Measurements from ENCODE around the gene PROB1. TPM values are rescaled to one million over a fixed set of nuclear protein-coding genes. Genes with fewer than 3 reads are reported as not detected.

PROB1 gene
- polyA plus RNA-seq, 1 donor from 2014 or later, result 0.74 TPM

DNA sequence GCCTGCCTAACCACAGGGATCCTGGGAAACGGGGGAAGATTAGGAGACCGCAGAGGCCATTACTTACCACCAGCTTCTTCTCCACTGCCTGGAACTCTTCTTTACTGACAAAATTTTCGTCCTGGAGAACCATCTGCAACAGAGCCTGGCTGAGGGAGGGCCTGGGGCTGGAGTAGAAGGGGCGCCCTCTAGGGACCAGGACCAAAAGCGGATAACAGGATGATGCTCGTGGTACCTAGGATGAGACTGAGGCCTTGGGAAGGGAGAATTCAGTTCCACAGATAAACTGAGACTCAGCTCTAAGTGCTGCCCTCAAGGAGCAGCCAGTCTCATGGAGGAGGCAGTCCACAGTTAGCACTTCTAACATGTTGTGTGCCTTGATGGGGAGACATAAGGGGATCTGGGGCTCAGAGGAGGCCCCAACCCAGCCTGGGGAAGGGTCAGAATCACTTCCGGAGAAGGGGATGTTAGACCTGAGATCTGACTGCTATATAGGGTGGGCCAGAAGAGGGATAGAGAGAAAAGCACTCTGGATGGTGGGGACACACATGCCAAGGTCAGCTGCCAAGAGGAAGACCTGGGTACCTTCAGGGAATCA lies 7.8 kb upstream of the PROB1 start:
- Histone ChIP-seq H3K9ac (ENCODE audit: low read length) (no peak overlapping the region), H3K4me2 (ENCODE audit: low read length) (no peak overlapping the region), H3K36me3 (ENCODE audit: insufficient read depth, low read length) (no peaks in the 10 kb centered on the region), H2AFZ (ENCODE audit: low read depth, low read length) (no peak overlapping the region), H3K9me3 (ENCODE audit: low read length) (no peaks in the 10 kb centered on the region), H3K27me3 (ENCODE audit: insufficient read depth, low read depth, low read length) (no peaks in the 10 kb centered on the region), H3K27ac (ENCODE audit: low read length) (no peak overlapping the region), H3K9me2 (ENCODE audit: insufficient read depth, low read length) (no peaks in the 10 kb centered on the region), H3F3A (ENCODE audit: insufficient read depth, low read length, poor library complexity, severe bottlenecking) (no peaks in the 10 kb centered on the region), H4K20me1 (ENCODE audit: insufficient read depth) (no peaks in the 10 kb centered on the region), H3K4me3 (ENCODE audit: low read length) (no peak overlapping the region), H3K79me2 (replicated peaks; ENCODE audit: insufficient read depth, low read length) (no peaks in the 10 kb centered on the region)
- TF ChIP-seq, protein P1, sequence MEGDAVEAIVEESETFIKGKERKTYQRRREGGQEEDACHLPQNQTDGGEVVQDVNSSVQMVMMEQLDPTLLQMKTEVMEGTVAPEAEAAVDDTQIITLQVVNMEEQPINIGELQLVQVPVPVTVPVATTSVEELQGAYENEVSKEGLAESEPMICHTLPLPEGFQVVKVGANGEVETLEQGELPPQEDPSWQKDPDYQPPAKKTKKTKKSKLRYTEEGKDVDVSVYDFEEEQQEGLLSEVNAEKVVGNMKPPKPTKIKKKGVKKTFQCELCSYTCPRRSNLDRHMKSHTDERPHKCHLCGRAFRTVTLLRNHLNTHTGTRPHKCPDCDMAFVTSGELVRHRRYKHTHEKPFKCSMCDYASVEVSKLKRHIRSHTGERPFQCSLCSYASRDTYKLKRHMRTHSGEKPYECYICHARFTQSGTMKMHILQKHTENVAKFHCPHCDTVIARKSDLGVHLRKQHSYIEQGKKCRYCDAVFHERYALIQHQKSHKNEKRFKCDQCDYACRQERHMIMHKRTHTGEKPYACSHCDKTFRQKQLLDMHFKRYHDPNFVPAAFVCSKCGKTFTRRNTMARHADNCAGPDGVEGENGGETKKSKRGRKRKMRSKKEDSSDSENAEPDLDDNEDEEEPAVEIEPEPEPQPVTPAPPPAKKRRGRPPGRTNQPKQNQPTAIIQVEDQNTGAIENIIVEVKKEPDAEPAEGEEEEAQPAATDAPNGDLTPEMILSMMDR (IDR thresholded peaks at IDR 0.05; ENCODE audit: poor library complexity, severe bottlenecking), result peak; percentile 22
- TF ChIP-seq MXI1 (conservative IDR thresholded peaks at IDR 0.05; ENCODE audit: poor library complexity, severe bottlenecking) (no peak), SMC3 (conservative IDR thresholded peaks at IDR 0.05; ENCODE audit: poor library complexity) (no peak), RAD21 (conservative IDR thresholded peaks at IDR 0.05) (no peak), EZH2 (IDR thresholded peaks at IDR 0.05; ENCODE audit: borderline replicate concordance, insufficient read depth, low read length, poor library complexity, severe bottlenecking) (no peak), TAF1 (IDR thresholded peaks at IDR 0.05; ENCODE audit: low read depth) (no peak), POLR2AphosphoS5 (IDR thresholded peaks at IDR 0.05) (no peak)
- TF ChIP-seq, protein P2, sequence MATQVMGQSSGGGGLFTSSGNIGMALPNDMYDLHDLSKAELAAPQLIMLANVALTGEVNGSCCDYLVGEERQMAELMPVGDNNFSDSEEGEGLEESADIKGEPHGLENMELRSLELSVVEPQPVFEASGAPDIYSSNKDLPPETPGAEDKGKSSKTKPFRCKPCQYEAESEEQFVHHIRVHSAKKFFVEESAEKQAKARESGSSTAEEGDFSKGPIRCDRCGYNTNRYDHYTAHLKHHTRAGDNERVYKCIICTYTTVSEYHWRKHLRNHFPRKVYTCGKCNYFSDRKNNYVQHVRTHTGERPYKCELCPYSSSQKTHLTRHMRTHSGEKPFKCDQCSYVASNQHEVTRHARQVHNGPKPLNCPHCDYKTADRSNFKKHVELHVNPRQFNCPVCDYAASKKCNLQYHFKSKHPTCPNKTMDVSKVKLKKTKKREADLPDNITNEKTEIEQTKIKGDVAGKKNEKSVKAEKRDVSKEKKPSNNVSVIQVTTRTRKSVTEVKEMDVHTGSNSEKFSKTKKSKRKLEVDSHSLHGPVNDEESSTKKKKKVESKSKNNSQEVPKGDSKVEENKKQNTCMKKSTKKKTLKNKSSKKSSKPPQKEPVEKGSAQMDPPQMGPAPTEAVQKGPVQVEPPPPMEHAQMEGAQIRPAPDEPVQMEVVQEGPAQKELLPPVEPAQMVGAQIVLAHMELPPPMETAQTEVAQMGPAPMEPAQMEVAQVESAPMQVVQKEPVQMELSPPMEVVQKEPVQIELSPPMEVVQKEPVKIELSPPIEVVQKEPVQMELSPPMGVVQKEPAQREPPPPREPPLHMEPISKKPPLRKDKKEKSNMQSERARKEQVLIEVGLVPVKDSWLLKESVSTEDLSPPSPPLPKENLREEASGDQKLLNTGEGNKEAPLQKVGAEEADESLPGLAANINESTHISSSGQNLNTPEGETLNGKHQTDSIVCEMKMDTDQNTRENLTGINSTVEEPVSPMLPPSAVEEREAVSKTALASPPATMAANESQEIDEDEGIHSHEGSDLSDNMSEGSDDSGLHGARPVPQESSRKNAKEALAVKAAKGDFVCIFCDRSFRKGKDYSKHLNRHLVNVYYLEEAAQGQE (IDR thresholded peaks at IDR 0.05; ENCODE audit: borderline replicate concordance), result no peak

DNA sequence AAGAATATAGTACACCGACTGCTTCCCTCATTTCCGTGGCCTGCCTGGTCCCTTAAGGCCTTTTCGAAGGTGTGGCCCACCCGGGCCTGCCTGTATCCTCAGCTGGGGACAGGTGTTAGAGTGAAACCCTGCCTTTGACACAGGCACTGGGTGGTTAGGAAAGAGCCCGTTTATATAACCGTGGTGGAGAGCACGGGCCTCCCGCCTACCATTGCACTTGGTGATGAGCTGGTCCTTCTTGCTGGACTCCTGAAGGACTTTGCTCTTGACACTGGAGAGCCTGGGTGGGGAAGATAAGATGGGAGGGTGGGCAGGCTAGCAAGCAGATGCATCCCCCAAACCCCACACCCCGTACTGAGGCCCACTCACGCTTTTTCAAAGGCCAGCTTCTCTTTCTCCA lies 6.6 kb upstream of the PROB1 start:
- Histone ChIP-seq H2AFZ (ENCODE audit: low read depth, low read length) (no peak overlapping the region), H3K4me3 (ENCODE audit: low read length) (no peak overlapping the region), H3K4me2 (ENCODE audit: low read length) (no peak overlapping the region), H3K79me2 (replicated peaks; ENCODE audit: insufficient read depth, low read length) (no peaks in the 10 kb centered on the region), H3K27me3 (ENCODE audit: insufficient read depth, low read depth, low read length) (no peaks in the 10 kb centered on the region), H3F3A (ENCODE audit: insufficient read depth, low read length, poor library complexity, severe bottlenecking) (no peaks in the 10 kb centered on the region), H3K9me2 (ENCODE audit: insufficient read depth, low read length) (no peaks in the 10 kb centered on the region), H3K9ac (ENCODE audit: low read length) (no peak overlapping the region), H3K27ac (ENCODE audit: low read length) (no peak overlapping the region), H3K36me3 (ENCODE audit: insufficient read depth, low read length) (no peaks in the 10 kb centered on the region), H4K20me1 (ENCODE audit: insufficient read depth) (no peaks in the 10 kb centered on the region), H3K9me3 (ENCODE audit: low read length) (no peaks in the 10 kb centered on the region)
- TF ChIP-seq TAF1 (IDR thresholded peaks at IDR 0.05; ENCODE audit: low read depth), result no peak
